ENCODE results near the gene SRPK3. TPM values are rescaled to one million over a fixed set of nuclear protein-coding genes. Genes with fewer than 3 reads are reported as not detected.

SRPK3 gene
- polyA plus RNA-seq, 3 donors = 0.23 to 0.67 (median 0.30) TPM

DNA sequence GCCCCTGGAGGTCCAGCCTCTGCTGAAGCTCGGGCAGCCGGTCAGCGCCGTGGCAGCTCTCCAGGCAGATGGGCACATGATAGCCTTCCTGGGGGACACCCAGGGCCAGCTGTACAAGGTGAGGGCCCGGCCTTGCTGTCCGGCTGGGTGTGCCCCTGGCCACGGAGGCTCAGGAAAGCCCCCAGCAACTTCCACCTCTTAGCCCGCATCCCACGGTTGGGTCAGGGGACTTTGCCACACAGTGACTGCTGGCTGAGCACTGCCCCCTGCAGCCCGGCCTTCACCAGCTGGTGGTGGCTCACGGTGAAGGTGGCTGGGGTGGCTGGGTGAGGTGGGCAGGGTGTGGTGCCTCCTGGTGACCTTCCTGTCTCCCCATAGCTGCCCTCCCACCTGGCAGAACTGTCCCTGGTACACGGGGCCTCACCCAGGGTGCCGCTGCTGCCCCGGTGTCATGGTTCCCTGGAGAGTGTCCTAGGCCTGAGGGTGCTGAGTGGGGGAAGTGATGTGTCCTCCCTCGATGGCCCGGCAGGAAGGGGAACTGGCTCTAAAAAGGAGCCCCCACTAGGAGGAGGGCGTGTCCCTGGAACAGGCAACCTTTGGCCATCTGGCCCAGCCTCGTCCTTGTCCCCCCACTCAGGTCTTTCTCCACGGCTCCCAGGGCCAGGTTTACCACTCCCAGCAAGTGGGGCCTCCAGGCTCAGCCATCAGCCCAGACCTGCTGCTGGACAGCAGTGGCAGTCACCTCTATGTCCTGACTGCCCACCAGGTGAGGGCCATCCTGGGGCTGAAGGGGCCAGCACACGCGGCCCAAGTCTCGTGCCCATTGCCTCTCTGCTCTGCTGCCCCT, 12.3 kb upstream of the SRPK3 start:
- 75 to 80% (median 76%) methylated on average over 13 to 22 of the region's 22 CpGs for whole genome bisulfite sequencing, 3 donors
- H3K27ac ChIP-seq (ENCODE audit: low read depth, low read length) = no peak overlapping the region

DNA sequence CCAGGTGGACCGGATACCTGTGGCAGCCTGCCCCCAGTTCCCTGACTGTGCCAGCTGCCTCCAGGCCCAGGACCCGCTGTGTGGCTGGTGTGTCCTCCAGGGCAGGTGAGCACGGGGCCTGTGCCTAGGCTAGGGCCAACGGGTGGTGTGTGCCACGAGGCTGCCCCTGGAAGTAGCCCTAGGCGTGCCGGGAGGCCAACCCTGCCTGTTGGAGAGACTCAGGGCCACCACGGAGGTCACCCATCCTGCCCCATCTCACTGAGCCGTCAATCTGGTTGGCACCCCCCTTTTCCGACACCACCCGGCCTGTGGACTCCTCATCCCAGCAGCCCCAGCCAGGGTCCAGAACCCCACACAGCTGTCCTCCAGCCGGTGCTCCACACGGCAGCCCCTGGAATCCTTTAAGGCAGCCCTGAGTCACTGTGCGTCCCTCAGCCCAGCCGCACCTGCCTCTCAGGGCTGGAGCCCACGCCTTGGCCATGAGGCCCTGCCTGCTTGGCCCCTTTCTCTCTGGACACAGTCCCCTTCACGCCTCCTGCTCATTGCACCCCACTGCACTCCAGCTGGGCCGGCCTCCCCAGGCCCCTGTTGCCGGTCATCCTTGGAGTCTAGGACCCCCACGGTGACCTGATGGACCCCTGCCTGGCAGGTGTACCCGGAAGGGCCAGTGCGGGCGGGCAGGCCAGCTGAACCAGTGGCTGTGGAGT, 11.5 kb upstream of the SRPK3 start:
- WGBS, 3 donors = 88 to 95% (median 89%) methylated on average over 11 to 23 of the region's 23 CpGs
- no peak overlapping the region for H3K27ac ChIP-seq (ENCODE audit: low read depth, low read length)

DNA sequence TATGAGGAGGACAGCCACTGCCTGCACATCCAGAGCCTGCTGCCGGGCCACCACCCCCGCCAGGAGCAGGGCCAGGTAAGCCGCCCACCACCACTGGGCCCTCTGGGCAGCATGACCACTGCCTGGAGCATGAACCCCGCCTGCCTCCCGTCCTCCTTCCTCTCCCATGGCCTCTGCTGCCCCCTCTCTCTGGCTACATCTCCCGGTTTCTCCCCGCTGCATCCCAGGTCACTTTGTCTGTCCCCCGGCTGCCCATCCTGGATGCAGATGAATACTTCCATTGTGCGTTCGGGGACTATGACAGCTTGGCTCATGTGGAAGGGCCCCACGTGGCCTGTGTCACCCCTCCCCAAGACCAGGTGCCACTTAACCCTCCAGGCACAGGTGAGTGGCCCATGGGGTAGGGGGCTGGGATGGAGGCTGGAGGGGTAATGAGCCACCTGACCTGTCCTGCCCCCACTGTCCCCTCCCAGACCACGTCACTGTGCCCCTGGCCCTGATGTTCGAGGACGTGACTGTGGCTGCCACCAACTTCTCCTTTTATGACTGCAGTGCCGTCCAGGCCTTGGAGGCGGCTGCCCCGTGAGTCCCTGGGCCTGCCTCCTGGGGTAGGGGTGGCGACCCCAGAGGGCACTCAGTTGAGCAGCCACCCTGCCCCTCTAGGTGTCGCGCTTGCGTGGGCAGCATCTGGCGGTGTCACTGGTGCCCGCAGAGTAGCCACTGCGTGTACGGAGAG, 10.8 kb upstream of the SRPK3 start:
- no peak overlapping the region for H3K27ac ChIP-seq (ENCODE audit: low read depth, low read length)
- 82 to 84% (median 84%) methylated on average over 16 to 25 of the region's 25 CpGs for WGBS, 3 donors

DNA sequence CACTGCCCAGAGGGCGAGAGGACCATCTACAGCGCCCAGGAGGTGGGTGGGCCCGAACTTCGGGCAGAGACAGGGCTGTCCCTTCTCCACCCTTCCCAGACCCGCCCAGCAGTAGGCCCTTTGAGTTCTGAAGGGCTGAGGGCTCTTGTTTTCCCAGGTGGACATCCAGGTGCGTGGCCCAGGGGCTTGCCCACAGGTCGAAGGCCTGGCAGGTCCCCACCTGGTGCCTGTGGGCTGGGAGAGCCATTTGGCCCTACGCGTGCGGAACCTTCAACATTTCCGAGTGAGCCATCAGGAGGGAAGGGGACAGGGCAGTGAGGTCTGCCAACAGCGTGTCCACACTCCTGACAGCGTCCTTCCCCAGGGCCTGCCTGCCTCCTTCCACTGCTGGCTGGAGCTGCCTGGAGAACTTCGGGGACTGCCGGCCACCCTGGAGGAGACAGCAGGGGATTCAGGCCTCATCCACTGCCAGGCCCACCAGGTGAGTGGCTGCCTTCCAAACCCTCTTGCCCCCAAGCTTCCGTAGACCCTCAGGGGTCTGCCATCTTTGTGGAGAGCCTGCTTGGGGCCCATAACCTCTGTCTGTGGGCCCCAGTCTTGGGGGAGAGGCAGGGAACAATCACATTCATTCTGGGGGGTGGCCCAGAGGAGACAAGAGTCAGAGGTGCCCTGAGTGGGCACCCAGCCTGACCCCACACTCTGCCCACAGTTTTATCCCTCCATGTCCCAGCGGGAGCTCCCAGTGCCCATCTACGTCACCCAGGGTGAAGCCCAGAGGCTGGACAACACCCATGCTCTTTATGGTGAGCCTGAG, 10.0 kb upstream of the SRPK3 start:
- no peak overlapping the region for H3K27ac ChIP-seq (ENCODE audit: low read depth, low read length)
- WGBS, 3 donors = 84 to 92% (median 92%) methylated on average over 9 to 18 of the region's 18 CpGs

DNA sequence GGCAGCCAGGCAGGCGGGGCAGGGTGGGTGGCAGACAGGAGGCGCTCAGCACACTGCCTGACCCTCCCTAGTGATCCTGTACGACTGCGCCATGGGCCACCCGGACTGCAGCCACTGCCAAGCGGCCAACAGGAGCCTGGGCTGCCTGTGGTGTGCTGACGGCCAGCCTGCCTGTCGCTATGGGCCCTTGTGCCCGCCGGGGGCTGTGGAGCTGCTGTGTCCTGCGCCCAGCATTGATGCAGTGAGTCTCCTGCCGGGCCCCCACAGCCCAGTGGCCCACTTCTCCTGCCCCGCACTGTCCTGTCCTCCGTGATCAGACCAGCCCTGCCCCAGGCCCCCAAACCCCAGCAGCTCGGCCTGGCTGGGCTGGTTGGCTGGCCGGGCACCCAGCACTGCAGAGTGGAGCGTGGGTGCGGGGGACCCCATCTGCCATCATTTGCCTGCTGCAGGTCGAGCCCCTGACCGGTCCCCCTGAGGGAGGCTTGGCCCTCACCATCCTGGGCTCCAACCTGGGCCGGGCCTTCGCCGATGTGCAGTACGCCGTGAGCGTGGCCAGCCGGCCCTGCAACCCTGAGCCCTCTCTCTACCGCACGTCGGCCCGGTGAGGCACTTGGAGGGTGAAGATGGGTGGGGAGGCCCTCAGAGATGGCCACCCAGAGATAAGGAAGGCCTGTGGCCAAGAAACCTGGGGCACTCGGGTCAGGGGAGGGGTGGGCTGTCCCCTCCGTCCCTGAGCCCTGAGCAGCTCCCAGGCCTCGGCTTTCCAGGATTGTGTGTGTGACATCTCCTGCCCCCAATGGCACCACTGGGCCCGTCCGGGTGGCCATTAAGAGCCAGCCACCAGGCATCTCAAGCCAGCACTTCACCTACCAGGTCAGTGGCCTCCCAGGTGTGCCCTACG, 9.2 kb upstream of the SRPK3 start:
- WGBS, 3 donors = 83 to 92% (median 89%) methylated on average over 27 to 37 of the region's 37 CpGs

DNA sequence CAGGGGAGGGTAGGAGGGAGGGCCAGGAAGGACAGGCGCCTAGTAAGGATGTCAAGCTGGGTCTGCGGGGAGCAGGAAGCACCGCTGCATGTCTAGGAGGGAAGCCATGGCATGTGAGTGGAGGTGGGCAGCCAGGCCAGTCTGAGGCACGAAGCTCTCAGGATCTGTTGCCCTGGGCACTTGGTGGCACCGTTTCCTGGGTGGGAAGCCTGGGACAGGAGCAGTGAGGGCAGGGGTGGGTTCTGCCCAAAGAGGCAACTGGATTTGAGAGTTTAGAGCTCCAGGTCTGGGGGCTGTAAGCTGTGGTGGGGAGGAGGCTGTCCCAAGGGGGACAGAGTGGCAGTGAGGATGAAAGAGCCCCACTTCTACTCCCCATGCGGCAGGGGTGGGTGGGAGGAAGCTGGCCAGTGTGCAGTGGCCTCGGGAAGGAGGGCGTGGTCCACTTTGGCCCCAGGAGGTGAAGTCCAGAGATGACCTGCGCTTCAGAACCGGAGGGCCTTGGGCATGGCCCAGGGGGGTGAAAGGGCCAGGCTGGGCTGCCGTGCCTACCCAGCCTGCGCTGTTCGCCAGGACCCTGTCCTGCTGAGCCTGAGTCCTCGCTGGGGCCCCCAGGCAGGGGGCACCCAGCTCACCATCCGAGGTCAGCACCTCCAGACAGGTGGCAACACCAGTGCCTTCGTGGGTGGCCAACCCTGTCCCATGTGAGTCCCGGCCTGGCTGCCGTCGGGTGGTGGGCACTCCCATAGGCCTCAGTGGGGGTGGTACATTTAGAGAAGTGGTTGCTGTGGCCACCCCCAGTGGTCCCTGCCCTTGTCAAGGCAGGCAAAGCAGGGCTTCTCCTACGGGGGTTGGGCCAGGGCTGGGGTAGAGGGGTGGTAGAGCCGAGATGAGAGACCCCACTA, 8.3 kb upstream of the SRPK3 start:
- no peak overlapping the region for H3K27ac ChIP-seq (ENCODE audit: low read depth, low read length)
- WGBS, 3 donors = 79 to 85% (median 84%) methylated on average over 7 to 21 of the region's 21 CpGs

More for the DNA sequence above, 9.2 kb upstream of the SRPK3 start:
- no peak overlapping the region for H3K27ac ChIP-seq (ENCODE audit: low read depth, low read length)

DNA sequence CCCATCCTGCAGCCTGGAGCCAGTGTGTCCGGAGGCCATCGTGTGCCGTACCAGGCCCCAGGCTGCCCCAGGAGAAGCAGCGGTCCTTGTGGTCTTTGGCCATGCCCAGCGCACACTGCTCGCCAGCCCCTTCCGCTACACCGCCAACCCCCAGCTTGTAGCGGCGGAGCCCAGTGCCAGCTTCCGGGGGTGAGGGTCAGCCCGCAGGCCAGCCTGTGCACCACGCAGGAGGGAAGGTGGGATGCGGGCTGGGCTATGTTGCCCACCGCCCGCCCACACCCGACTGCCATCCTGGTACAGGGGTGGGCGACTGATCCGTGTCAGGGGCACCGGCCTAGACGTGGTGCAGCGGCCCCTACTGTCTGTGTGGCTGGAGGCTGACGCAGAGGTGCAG, 7.6 kb upstream of the SRPK3 start:
- H3K27ac ChIP-seq (ENCODE audit: low read depth, low read length) = no peak overlapping the region
- 91 to 97% (median 95%) methylated on average over 6 to 23 of the region's 23 CpGs for WGBS, 3 donors

DNA sequence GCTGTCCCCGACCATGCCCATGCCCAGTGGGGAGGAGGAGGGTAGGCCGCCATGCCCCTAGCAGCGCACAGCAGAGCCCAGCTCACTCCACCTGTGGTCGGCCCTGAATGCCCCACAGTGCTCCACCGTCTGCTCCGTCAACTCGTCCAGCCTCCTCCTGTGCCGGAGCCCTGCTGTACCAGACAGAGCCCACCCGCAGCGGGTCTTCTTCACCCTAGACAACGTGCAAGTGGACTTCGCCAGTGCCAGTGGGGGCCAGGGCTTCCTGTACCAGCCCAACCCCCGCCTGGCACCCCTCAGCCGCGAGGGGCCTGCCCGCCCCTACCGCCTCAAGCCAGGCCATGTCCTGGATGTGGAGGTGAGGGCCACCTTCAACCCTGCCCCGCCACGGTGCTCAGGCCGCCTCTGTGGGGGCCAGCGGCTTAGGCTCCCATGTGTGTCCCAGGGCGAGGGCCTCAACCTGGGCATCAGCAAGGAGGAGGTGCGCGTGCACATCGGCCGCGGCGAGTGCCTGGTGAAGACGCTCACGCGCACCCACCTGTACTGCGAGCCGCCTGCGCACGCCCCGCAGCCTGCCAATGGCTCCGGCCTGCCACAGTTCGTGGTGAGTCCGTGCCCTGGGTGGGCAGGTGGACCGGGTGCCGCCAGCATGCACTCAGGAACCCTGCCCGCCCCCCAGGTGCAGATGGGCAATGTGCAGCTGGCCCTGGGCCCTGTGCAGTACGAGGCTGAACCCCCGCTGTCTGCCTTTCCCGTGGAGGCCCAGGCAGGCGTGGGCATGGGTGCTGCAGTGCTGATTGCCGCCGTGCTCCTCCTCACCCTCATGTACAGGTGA, 6.9 kb upstream of the SRPK3 start:
- WGBS, 3 donors = 92 to 96% (median 94%) methylated on average over 22 to 48 of the region's 48 CpGs

DNA sequence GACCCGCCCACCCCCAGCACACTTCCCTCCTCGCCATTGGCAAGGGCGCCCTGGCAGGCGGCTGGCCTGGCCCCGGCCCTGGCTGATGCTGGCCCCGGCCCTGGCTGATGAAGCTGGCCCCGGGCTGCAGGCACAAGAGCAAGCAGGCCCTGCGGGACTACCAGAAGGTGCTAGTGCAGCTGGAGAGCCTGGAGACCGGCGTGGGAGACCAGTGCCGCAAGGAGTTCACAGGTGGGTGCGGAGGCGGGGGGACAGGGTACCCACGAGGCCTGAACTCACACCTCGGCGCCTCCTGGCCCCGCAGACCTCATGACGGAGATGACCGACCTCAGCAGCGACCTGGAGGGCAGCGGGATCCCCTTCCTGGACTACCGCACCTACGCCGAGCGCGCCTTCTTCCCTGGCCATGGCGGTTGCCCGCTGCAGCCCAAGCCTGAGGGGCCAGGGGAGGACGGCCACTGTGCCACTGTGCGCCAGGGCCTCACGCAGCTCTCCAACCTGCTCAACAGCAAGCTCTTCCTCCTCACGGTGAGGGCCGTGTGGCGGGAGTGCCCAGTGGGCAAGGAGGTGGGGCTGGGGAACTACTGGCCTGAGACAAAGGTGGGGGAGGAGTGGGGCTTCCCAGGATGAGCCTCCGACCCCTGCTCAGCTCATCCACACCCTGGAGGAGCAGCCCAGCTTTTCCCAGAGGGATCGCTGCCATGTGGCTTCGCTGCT, 6.1 kb upstream of the SRPK3 start:
- H3K27ac ChIP-seq (ENCODE audit: low read depth, low read length) = no peak overlapping the region
- WGBS, 3 donors = 90 to 93% (median 92%) methylated on average over 17 to 37 of the region's 37 CpGs

More for the DNA sequence above, 6.9 kb upstream of the SRPK3 start:
- H3K27ac ChIP-seq (ENCODE audit: low read depth, low read length) = no peak overlapping the region

DNA sequence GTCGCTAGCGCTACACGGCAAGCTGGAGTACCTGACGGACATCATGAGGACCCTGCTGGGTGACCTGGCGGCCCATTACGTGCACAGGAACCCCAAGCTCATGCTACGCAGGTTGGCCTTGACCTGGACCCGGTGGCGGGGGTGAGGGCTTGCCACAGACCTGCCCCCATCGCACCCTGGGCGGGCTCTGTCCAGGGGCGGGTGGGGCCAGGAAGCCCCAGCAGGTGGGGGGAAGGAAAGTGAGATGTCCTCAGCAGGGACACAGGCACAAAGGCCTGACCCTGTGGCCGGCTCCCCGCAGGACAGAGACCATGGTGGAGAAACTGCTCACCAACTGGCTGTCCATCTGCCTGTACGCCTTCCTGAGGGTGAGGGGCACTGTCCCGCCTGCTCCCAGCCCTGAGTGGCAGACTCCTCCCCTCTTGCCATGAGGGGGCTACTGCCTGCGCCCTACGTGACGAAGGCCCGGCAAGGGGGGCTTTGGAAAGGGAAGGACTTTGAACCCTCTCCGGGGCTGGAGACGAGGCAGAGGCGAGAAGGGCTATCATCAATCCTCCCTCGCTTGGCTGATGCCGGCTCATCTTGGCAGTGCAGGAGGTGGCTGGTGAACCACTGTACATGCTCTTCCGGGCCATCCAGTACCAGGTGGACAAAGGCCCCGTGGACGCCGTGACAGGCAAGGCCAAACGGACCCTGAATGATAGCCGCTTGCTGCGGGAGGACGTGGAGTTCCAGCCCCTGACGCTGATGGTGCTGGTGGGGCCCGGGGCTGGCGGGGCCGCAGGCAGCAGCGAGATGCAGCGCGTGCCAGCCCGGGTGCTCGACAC, 5.3 kb upstream of the SRPK3 start:
- 84 to 95% (median 93%) methylated on average over 19 to 42 of the region's 42 CpGs for WGBS, 3 donors

DNA sequence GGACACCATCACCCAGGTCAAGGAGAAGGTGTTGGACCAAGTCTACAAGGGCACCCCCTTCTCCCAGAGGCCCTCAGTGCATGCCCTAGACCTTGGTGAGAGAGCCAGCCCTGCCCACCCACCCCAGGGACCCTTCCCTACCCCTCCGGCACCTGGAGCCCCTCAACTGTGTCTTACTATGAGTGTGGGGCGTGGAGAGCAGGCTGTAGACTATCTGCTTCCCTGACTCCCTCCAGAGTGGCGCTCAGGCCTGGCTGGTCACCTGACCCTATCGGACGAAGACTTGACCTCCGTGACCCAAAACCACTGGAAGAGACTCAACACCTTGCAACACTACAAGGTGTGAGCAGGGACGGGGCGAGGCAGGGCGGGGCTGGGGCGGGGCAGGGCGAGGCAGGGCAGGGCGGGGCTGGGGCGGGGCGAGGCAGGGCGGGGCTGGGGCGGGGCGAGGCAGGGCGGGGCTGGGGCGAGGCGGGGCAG, 4.7 kb upstream of the SRPK3 start:
- WGBS, 3 donors = 72 to 93% (median 85%) methylated on average over 4 to 20 of the region's 20 CpGs

More for the DNA sequence above, 5.3 kb upstream of the SRPK3 start:
- H3K27ac ChIP-seq (ENCODE audit: low read depth, low read length) = no peak overlapping the region

DNA sequence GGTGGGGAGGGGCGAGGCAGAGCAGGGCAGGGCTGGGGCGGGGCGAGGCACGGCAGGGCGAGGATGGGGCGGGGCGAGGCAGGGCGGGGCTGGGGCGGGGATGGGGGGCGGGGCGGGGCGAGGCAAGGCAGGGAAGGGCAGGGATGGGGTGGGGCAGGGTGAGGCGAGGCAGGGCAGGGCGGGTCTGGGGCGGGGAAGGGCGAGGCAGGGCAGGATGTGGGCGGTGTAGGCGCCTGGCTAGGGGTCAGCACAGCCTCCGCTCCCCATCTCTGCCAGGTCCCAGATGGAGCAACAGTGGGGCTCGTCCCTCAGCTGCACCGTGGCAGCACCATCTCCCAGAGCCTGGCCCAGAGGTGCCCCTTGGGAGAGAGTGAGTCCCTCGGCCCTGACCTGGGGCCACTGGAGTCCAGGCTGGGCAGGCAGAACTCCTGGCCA, 4.2 kb upstream of the SRPK3 start:
- WGBS, 3 donors = 75 to 100% (median 80%) methylated on average over 1 to 9 of the region's 22 CpGs
- no peak overlapping the region for H3K27ac ChIP-seq (ENCODE audit: low read depth, low read length)

More for the DNA sequence above, 4.7 kb upstream of the SRPK3 start:
- H3K27ac ChIP-seq (ENCODE audit: low read depth, low read length) = no peak overlapping the region

DNA sequence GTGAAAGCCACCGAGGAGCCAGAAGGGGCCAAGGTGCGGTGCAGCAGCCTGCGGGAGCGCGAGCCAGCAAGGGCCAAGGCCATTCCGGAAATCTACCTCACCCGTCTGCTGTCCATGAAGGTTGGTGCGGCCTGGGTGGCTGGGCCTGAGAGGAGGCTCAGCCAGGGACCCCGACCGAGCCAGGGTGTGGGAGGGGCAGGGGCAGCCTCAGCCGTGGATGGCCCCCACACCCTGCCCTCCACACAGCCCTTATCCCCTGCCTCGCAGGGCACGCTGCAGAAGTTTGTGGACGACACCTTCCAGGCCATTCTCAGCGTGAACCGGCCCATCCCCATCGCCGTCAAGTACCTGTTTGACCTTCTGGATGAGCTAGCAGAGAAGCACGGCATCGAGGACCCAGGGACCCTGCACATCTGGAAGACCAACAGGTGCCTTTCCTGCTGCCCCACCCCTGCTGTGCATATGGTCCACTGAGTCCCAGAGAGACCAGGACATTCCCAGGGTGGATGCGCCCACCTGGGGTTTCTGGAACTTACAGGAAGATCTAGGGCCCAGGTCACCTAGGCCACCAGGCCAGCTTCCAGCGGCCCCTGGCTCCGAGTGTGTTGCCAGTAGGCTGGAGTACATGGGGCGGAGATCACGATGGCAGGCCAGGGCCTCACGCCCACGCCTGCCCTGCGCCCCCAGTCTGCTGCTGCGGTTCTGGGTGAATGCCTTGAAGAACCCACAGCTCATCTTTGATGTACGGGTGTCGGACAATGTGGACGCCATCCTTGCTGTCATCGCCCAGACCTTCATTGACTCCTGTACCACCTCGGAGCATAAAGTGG, 3.4 kb upstream of the SRPK3 start:
- no peak overlapping the region for H3K27ac ChIP-seq (ENCODE audit: low read depth, low read length)

More for the DNA sequence above, 3.4 kb upstream of the SRPK3 start:
- WGBS, 3 donors = 76 to 90% (median 89%) methylated on average over 12 to 34 of the region's 34 CpGs

Data from adipose tissue (tissue), 3 donors.